ENCODE data around the gene MAGI1.

DNA sequence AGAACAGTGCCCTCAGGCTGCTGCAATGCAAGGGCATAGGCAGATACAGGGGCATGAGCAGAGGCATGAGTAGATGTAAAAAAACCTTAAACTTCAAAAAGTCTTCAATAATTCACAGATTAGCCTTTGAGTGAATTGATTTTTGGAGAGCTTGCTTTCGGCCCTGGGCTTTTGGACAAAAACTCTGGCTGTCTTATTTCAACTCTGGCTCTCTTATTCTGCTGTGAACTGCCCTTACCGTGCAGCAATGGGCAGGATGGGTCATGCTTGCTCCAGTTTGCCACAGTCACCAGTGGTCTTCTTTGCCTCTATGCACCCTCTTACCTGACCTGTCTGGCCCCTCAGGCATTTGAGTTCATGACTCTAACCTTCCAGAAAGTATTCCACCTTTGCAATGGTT lies 555.7 kb downstream of the MAGI1 start:
- TF ChIP-seq POLR2A (IDR thresholded peaks at IDR 0.05; ENCODE audit: low read depth, low read length) (no peak), POLR2AphosphoS5 (IDR thresholded peaks at IDR 0.05; ENCODE audit: low read depth, low read length) (no peak)

Data from GM12892 (cell line).